GM18861 (cell line): ENCODE results near the gene PBX3.

Source experiments
- ATAC-seq: cut with Tn5 transposase; IDR thresholded peaks from one replicate; pipeline ENCODE4 v1.9.1; 2021; ENCODE audit not compliant: unreplicated experiment

The PBX3 gene

GRCh38 chr9:125747053-125747764 is at the start of gene PBX3:
Gene PBX3, plus strand, starts transcription at chr9:125747373.
- ATAC-seq, result no peak

DNA sequence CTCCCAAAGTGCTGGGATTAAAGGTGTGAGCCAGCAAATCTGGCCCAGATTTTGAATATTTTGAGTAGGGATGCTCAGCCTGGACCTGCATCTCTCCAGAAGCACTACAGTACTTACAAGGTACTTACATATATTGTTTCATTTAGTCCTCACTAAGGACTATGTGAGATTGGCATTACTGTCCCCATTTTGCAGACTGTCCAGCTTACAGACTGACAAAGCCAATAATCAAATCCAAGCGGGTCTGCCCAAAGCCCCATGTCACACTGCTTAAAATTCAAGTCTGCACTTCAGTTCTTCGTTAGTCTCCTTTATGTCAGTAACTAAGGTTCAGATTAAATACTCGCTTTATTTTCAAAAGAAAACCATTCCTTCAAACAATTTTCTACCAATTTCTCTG is 47.3 kb upstream of the PBX3 start:
- no peak for ATAC-seq

DNA sequence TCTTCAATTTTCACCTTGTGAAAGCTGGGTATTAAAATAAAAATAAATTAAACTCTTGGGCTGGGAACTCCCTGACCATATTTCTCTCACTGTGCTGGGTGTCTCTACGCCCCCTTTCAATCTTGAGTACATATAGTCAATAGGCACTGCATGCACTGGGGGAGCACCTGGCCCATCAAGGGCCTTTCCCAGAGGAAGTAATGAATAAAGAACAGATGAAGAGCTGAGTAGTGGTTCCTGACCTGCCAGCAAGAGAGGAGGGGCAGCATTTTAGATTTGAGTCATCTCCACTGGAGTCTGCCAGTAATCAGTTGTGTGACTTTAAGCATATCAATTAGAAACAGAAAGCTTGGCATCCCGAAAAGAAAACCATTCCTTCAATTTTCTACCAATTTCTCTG is 46.4 kb upstream of the PBX3 start:
- ATAC-seq, result peak; percentile 78

DNA sequence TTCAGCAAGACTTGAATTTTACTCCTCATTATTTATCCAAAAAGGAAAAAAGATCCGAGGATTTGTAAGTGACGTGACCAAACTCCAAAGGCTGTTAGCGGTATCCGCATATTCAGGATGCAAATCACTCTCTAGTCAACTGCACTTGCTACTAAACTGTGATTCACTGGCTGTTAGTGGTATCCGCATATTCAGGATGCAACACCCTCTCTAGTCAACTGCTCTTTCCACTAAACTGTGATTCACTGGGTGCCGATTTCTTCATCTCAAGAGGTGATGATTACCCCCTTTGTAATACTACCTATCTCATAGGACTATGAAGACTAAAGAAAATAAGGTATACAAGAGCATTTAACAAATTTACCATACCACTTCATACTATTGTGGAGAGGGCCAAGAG is 45.8 kb upstream of the PBX3 start:
- no peak for ATAC-seq

- ATAC-seq, result no peak
These were observed 43.5 kb upstream of the PBX3 start for GRCh38 chr9:125703662-125704061.

GRCh38 chr9:125705893-125706292 is 41.3 kb upstream of the PBX3 start:
- ATAC-seq, result no peak

- peak; percentile 82 for ATAC-seq
These were observed 40.3 kb upstream of the PBX3 start, which contains the start of gene MAPKAP1 for GRCh38 chr9:125706651-125707471. Gene MAPKAP1, minus strand, starts transcription at chr9:125707208. Its CDS starts 34,634 bp downstream, at chr9:125672574.

DNA sequence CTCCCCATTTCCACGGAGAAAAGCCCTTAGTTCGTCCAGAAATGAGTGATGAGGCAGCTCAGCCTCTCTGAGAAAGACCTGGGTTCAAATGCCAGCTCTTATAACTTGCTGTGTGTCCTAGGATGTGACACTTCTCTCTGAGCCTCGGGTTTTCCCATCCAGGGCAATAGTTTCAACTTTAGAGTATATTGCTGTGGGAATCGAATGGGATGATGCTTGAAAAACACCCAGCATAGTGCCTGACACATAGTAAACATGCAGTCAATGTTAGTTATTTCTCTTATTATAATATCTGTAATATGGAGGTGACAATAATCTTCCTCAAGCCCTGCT is 39.7 kb upstream of the PBX3 start:
- peak; percentile 10 for ATAC-seq

DNA sequence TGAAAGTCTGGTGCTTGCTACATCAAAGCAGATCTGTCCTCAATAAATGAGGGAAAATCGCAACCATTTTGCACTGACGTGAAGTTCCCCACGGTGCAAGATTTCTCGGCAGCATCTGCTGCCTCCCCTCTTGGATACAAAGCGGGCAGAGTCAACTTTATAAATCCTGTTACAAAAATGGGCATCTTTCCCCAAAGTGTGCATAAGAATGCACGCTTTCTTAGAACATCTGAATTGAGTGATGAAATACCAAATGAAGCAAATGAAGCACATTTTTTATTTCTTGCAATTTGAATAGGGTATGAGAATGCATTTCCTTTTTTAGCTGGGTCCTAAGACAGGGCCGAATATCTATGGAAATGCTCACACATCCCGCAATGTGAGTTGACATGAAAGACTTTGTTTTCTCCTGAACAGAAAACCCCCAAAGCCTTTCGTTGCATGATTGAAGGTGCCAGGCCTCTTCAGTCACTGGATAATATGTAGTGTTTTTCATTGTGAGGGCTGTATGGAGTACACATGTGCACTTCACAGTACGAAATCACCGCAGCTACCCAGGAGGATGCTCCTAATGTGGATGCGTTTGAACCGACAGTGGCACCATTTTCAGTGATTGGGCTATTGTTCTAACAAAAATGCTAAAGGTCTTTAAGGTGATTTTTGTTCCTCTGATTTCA is 20.6 kb upstream of the PBX3 start:
- no peak for ATAC-seq

DNA sequence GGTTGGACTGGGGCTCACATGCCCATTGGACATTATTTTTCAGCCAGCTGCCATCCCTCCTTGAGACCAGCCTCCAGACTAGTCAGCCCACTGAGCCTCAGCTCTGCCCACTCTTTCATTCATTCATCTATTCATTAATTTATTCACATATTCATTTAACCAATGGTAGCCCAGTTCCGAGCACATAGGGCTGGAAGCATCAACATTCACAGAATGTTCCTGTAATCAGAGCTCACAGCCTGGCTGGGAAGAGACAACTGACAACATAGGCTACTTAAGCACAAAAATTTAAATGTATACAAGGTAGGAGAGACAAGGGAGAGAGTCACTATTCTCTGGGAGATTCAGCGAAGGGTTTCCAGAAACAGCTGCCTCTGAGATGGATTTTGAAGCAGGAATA is 17.0 kb upstream of the PBX3 start:
- no peak for ATAC-seq

DNA sequence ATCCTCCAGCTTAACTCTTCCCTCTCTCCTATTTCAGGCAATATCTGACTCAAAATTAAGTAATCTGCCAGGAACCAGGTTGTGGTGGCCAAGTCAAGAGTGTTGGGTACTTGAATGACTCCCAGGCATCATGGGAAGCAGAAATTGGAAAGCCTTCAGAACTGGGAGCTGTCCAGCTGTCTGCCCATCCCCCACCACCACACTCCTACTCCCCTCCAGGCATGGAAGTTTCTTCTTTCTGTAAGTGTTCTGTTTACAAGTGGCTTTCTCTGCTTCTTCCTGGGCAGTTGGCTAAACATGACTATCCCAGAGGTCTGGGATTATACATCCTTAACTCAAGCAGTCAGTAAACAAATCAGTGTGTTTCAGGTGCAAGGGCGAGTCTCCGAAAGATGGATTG is 14.6 kb upstream of the PBX3 start:
- ATAC-seq, result no peak

DNA sequence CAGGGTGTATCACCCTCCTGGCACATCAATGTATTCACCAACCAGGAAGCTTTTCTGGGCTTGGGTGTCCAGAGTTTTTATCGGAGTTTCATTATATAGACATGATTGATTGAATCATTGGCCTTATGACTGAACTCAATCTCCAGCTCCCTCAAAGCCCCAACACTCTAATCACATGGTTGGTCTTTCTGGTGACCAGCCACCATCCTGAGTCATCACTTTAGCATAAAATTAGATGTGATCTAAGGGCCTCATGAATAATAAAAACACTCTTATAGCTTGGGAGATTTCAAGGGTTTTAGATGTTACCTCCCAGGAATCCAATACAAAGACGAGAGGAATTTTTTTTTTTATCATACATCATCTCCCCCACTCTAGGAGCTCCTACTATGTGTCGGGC is 7.7 kb upstream of the PBX3 start:
- no peak for ATAC-seq

GRCh38 chr9:125742657-125743056 is 4.5 kb upstream of the PBX3 start:
- no peak for ATAC-seq

DNA sequence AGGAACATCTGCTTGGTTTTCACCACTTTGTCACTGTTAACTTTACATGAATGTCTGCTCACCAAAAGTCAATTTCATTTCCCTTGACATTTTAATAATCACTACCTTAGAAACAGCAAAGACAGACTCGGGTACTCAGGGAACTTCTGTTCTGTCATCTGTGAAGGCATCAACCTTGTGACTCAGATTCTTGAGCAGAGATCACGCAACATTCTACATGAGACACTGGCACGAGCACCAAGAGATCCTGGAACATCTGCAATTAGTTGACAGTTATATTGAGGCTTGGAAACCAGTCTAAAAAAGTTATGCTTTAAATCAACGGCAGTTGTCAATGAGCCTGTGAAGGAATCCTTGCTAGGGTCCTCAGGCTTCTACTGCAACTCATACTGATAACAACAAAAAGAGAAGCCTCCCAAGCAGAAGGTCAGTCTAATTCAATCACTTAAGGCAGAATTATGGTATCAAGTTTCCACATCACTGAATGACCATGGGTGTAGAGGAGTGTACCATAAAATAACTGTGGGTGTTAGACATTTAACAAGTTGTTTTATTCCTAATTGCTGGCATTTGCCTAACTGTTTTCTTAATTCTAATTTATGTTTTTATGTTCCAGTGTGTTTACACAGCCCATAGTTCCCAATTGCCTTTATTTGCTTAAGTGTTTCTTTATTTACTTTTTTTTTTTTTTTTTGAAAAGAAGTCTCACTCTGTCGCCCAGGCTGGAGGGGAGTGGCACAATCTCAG is 3.3 kb upstream of the PBX3 start:
- ATAC-seq, result no peak

DNA sequence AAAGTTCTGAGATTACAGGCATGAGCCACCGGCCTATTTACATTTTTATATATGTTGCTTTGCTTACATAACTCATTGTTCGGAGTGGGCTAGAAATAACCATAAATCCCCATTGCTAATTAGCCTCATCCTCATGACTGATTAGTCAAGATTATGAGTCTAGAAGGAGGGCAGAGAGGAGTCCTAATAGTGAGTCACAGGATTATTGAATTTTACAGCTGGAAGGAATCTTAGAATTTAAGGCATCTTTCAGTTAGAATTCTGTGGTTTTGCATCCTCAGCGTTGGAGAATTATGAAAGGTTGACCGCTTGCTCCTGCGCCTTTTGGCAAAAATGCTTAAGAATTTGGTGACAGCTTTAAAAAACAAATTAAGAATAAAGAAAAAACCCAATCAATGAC is 2.6 kb upstream of the PBX3 start:
- ATAC-seq, result no peak

- ATAC-seq, result no peak
These were observed 2.2 kb upstream of the PBX3 start for GRCh38 chr9:125745018-125745417.

- no peak for ATAC-seq
These were observed 1.5 kb upstream of the PBX3 start for GRCh38 chr9:125745682-125746016.

GRCh38 chr9:125746017-125746773 is 978 bp upstream of the PBX3 start:
- peak; percentile 44 for ATAC-seq

DNA sequence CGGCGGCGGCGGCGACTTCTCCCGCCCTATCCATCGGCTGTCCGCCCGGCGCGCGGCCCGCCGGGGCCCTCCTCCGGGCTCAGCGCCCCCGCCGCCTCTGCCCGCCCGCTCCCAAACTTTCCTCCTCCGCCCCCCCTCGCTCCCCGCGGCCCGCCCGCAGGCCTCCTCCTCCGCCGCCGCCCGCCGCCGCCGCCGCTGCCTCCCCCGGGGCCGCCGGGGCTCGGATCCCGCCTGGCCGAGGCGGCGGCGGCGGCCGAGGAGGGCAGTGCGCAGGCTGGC is 460 bp upstream of the PBX3 start:
- ATAC-seq, result no peak

- no peak for ATAC-seq
These were observed 732 bp downstream of the PBX3 start for GRCh38 chr9:125747765-125748445.
